IPS-20b (cell line): ENCODE measurements around the gene SHLD1.
"Not testable (repeated sequence)": the region's sequence is repeated elsewhere in the genome, so short reads cannot be mapped to it uniquely, and the experiment has no call there.

Experiments used
- H3K27ac ChIP-seq: one replicate; pipeline ENCODE4 v1.5.1; 2013; ENCODE audit warnings: low read length
- H3K27me3 ChIP-seq: 2 replicates; pipeline ENCODE4 v1.6.1; 2013; ENCODE audit warnings: mild to moderate bottlenecking, low read length, inconsistent platforms; ENCODE audit not compliant: insufficient read depth
- H3K36me3 ChIP-seq: 2 replicates; pipeline ENCODE4 v1.6.1; 2013; ENCODE audit warnings: low read depth, mild to moderate bottlenecking, inconsistent platforms, low read length, moderate library complexity; ENCODE audit not compliant: insufficient read depth
- H3K4me1 ChIP-seq: 2 replicates; pipeline ENCODE4 v1.6.1; 2013; ENCODE audit warnings: mild to moderate bottlenecking, control low read depth, inconsistent platforms, low read length, moderate library complexity; ENCODE audit not compliant: insufficient read depth
- H3K4me3 ChIP-seq: 2 replicates; pipeline ENCODE4 v1.5.1; 2013; ENCODE audit warnings: mild to moderate bottlenecking, low read length, inconsistent platforms
- H3K9ac ChIP-seq: 2 replicates; pipeline ENCODE4 v1.6.1; 2013; ENCODE audit warnings: low read depth, mild to moderate bottlenecking, inconsistent platforms, low read length, moderate library complexity
- H3K9me3 ChIP-seq: 2 replicates; pipeline ENCODE4 v1.6.1; 2013; ENCODE audit warnings: mild to moderate bottlenecking, low read depth, low read length, inconsistent platforms; ENCODE audit not compliant: insufficient read depth

Gene SHLD1

GRCh38 chr20:5767493-5768098 lies 17.4 kb downstream of the SHLD1 start:
- H3K4me1 ChIP-seq: no peaks in the 10 kb centered on the region
- no peak overlapping the region for H3K4me3 ChIP-seq
- H3K27ac ChIP-seq: no peak overlapping the region
- no peaks in the 10 kb centered on the region for H3K9me3 ChIP-seq
- no peaks in the 10 kb centered on the region for H3K36me3 ChIP-seq
- H3K9ac ChIP-seq: no peak overlapping the region
- no peaks in the 10 kb centered on the region for H3K27me3 ChIP-seq

GRCh38 chr20:5770231-5770986 lies 20.2 kb downstream of the SHLD1 start:
- no peaks in the 10 kb centered on the region for H3K27me3 ChIP-seq
- H3K9ac ChIP-seq: no peak overlapping the region
- H3K9me3 ChIP-seq: no peaks in the 10 kb centered on the region
- H3K4me1 ChIP-seq: no peaks in the 10 kb centered on the region
- no peak overlapping the region for H3K4me3 ChIP-seq
- no peaks in the 10 kb centered on the region for H3K36me3 ChIP-seq
- H3K27ac ChIP-seq: no peak overlapping the region

GRCh38 chr20:5770987-5771318 lies 20.8 kb downstream of the SHLD1 start:
- Histone ChIP-seq H3K9ac (no peak overlapping the region), H3K4me3 (no peak overlapping the region), H3K4me1 (no peaks in the 10 kb centered on the region), H3K27me3 (no peaks in the 10 kb centered on the region), H3K36me3 (no peaks in the 10 kb centered on the region), H3K9me3 (no peaks in the 10 kb centered on the region), H3K27ac (no peak overlapping the region)

- H3K27me3 ChIP-seq: no peaks in the 10 kb centered on the region
- no peaks in the 10 kb centered on the region for H3K9me3 ChIP-seq
- no peaks in the 10 kb centered on the region for H3K4me1 ChIP-seq
- no peak overlapping the region for H3K27ac ChIP-seq
- H3K9ac ChIP-seq: no peak overlapping the region
- no peak overlapping the region for H3K4me3 ChIP-seq
- no peaks in the 10 kb centered on the region for H3K36me3 ChIP-seq
These were observed 22.5 kb downstream of the SHLD1 start for GRCh38 chr20:5772704-5773103.

GRCh38 chr20:5773589-5773988 lies 23.4 kb downstream of the SHLD1 start:
- H3K27ac ChIP-seq: no peak overlapping the region
- no peaks in the 10 kb centered on the region for H3K36me3 ChIP-seq
- H3K9me3 ChIP-seq: no peaks in the 10 kb centered on the region
- H3K9ac ChIP-seq: no peak overlapping the region
- H3K4me1 ChIP-seq: no peaks in the 10 kb centered on the region
- no peak overlapping the region for H3K4me3 ChIP-seq
- H3K27me3 ChIP-seq: no peaks in the 10 kb centered on the region

GRCh38 chr20:5776077-5776476 lies 25.9 kb downstream of the SHLD1 start:
- Histone ChIP-seq H3K4me3 (no peak overlapping the region), H3K9ac (no peak overlapping the region), H3K27ac (no peak overlapping the region), H3K27me3 (no peaks in the 10 kb centered on the region), H3K36me3 (no peaks in the 10 kb centered on the region), H3K4me1 (no peaks in the 10 kb centered on the region), H3K9me3 (no peaks in the 10 kb centered on the region)

- H3K4me3 ChIP-seq: no peak overlapping the region
- no peaks in the 10 kb centered on the region for H3K36me3 ChIP-seq
- no peaks in the 10 kb centered on the region for H3K27me3 ChIP-seq
- H3K27ac ChIP-seq: no peak overlapping the region
- H3K9me3 ChIP-seq: no peaks in the 10 kb centered on the region
- no peaks in the 10 kb centered on the region for H3K4me1 ChIP-seq
- no peak overlapping the region for H3K9ac ChIP-seq
These were observed 29.1 kb downstream of the SHLD1 start for GRCh38 chr20:5779071-5779900.

- Histone ChIP-seq H3K36me3 (no peaks in the 10 kb centered on the region), H3K9ac (no peak overlapping the region)
These were observed 30.6 kb downstream of the SHLD1 start for GRCh38 chr20:5780846-5781217.

GRCh38 chr20:5781367-5781766 lies 31.2 kb downstream of the SHLD1 start:
- not testable (repeated sequence) for H3K27ac ChIP-seq

More at GRCh38 chr20:5780846-5781217, 30.6 kb downstream of the SHLD1 start:
- Histone ChIP-seq H3K4me1 (no peaks in the 10 kb centered on the region), H3K27me3 (no peaks in the 10 kb centered on the region), H3K4me3 (no peak overlapping the region), H3K9me3 (no peaks in the 10 kb centered on the region), H3K27ac (no peak overlapping the region)

GRCh38 chr20:5781798-5782750 lies 31.9 kb downstream of the SHLD1 start:
- no peaks in the 10 kb centered on the region for H3K27me3 ChIP-seq
- no peak overlapping the region for H3K4me3 ChIP-seq
- no peaks in the 10 kb centered on the region for H3K36me3 ChIP-seq
- no peaks in the 10 kb centered on the region for H3K9me3 ChIP-seq
- no peak overlapping the region for H3K27ac ChIP-seq
- no peak overlapping the region for H3K9ac ChIP-seq
- H3K4me1 ChIP-seq: peaks cover 3% of the 10 kb centered on the region; the same call in 1 of the 2 replicates

More at GRCh38 chr20:5781367-5781766, 31.2 kb downstream of the SHLD1 start:
- not testable (repeated sequence) for H3K4me3 ChIP-seq, H3K9me3 ChIP-seq, H3K36me3 ChIP-seq, H3K4me1 ChIP-seq, H3K9ac ChIP-seq, H3K27me3 ChIP-seq

- H3K4me3 ChIP-seq: no peak overlapping the region
- no peak overlapping the region for H3K27ac ChIP-seq
- H3K4me1 ChIP-seq: peaks cover 3% of the 10 kb centered on the region; the same call in 1 of the 2 replicates
- no peaks in the 10 kb centered on the region for H3K9me3 ChIP-seq
- no peaks in the 10 kb centered on the region for H3K36me3 ChIP-seq
- no peaks in the 10 kb centered on the region for H3K27me3 ChIP-seq
- H3K9ac ChIP-seq: no peak overlapping the region
These were observed 34.5 kb downstream of the SHLD1 start for GRCh38 chr20:5784735-5785134.
